Activated CD8-positive, alpha-beta T cell treated with anti-CD3 and anti-CD28 coated beads, Interleukin-2, amount 10 ng/mL, durations not matched to agents 7 days and 5 days (primary cell): Measurements from ENCODE around the gene SLC8A2. TPM values are rescaled to one million over a fixed set of nuclear protein-coding genes. Genes with fewer than 3 reads are reported as not detected.
A peak's percentile ranks its signal among the peaks of the same experiment; 100 is the strongest.

ENCODE experiments used
- ATAC-seq: fragments of 150-1000 bp; cut with Tn5 transposase; one replicate; pipeline ENCODE4 v1.10.0; 2021; ENCODE audit warnings: moderate library complexity
- CTCF ChIA-PET: fragments of 350-600 bp; sonication (Branson Sonifier 250); formaldehyde crosslinking; loops from one replicate; lab custom pipeline; 2021; ENCODE audit warnings: antibody characterized with exemption; lab: Charles Lee
- POLR2A ChIA-PET: fragments of 350-600 bp; sonication (Branson Sonifier 250); formaldehyde crosslinking; loops from one replicate; lab custom pipeline; 2021; ENCODE audit warnings: antibody characterized with exemption; lab: Charles Lee
- DNase-seq: peaks from one replicate; pipeline ENCODE4 v3.0.0-alpha.2; 2020
- H3K27ac Mint-ChIP-seq: one replicate; pipeline ENCODE4 v1.8.0; 2021; ENCODE audit warnings: mild to moderate bottlenecking, mixed read lengths
- H3K27me3 Mint-ChIP-seq: one replicate; pipeline ENCODE4 v1.8.0; 2021; ENCODE audit warnings: low read depth, mixed read lengths
- H3K36me3 Mint-ChIP-seq: one replicate; pipeline ENCODE4 v1.8.0; 2021; ENCODE audit warnings: low read depth, mixed read lengths
- H3K4me1 Mint-ChIP-seq: one replicate; pipeline ENCODE4 v1.8.0; 2021; ENCODE audit warnings: low read depth, mixed read lengths
- H3K4me3 Mint-ChIP-seq: one replicate; pipeline ENCODE4 v1.8.0; 2021; ENCODE audit warnings: mild to moderate bottlenecking, mixed read lengths
- H3K9me3 Mint-ChIP-seq: one replicate; pipeline ENCODE4 v1.8.0; 2022; ENCODE audit warnings: mixed read lengths; ENCODE audit not compliant: insufficient read depth
- total RNA-seq, 2 experiments: library from RNA; stranded (reverse); gene quantifications; one replicate each; pipeline ENCODE4 v1.2.3, GENCODE V29; 2021

SLC8A2 gene
- total RNA-seq, 2 experiments from 2014 or later = 0.05 to 0.44 TPM

DNA sequence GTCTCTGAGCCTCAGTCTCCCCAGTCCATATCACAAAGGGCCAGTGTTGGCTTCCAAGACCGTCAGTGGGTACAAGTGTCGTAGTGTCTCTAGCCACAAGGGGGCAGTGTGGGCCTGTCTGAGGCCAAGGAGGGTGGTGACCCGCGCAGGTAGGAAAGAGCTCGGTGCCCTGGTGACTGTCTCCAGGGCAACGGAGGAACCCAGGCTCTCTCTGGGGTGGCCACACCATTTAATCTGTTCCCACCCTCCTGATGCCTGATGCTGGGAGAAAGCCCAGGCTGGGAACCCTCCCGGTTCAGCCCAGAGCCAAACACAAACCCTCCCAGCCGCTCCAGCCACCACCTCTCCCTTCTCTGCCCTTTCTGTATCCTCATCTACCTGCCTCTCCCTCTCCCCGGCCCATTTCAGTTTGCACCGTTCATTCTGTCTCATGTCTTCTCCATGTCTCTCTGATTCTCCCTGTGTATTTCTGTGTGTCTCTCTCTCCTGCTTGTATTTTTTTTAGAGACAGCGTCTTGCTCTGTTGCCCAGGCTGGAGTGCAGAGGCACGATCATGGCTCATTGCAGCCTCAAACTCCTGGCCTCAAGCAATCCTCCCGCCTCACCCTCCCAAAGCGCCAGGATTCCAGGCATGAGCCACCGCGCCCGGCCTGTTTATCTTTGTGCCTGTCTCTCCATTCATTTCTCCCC lies 34.8 kb downstream of the SLC8A2 start:
- peaks cover 13% of the 10 kb centered on the region for H3K27me3 Mint-ChIP-seq
- H3K9me3 Mint-ChIP-seq = no peaks in the 10 kb centered on the region
- H3K27ac Mint-ChIP-seq = peak overlapping the region; percentile 27
- ChIA-PET POLR2A (interaction anchor here (0.6 to 2.6 kb wide), 3 partner anchors 9 to 271 kb away, joined by 3 to 14 read pairs (median 10); partner anchors contain the start of gene KPTN), CTCF (interaction anchor here (0.5 to 5.7 kb wide), 42 partner anchors 9 to 309 kb away, joined by 3 to 118 read pairs (median 4); partner anchors contain the start of genes BICRA, CCDC9, DHX34 and KPTN)
- peaks cover 53% of the 10 kb centered on the region for H3K4me1 Mint-ChIP-seq
- ATAC-seq (peak; percentile 88), DNase-seq (peak; percentile 90)
- H3K4me3 Mint-ChIP-seq = no peak overlapping the region
- H3K36me3 Mint-ChIP-seq = peaks cover 3% of the 10 kb centered on the region

DNA sequence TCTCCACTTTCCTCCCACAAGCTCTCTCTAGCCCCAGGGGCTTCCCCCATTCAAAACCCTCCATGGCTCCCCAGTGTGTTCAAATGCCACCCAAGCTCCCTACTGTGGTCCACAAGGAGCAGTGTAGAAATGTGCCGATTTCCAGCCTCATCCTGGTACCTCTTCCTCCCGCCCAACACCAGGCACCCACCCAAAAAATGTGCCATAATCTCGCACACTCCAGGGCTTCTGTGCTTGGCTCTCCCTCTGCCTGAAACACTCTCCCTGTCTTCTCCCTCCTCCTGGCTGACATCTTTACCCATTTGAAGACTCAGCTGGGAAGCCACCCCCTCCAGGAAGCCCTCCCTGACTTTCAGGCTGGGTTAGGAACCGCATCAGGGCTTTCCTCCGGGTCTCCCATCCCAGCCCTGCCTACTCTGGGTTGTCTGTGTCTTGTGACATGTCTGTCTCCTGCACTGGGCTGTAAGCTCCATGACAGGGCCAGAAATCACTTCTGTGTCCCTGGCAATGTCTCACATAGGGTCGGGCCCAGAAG lies 35.7 kb downstream of the SLC8A2 start:
- peaks cover 57% of the 10 kb centered on the region for H3K4me1 Mint-ChIP-seq
- CTCF ChIA-PET = interaction anchor here (0.8 to 5.7 kb wide), 24 partner anchors 8 to 309 kb away, joined by 3 to 118 read pairs (median 6); partner anchors contain the start of genes DHX34, KPTN, NAPA and NOP53
- peaks cover 14% of the 10 kb centered on the region for H3K27me3 Mint-ChIP-seq
- peak overlapping the region; percentile 23 for H3K27ac Mint-ChIP-seq
- H3K36me3 Mint-ChIP-seq = peaks cover 6% of the 10 kb centered on the region
- no peak overlapping the region for H3K4me3 Mint-ChIP-seq
- H3K9me3 Mint-ChIP-seq = no peaks in the 10 kb centered on the region
- DNase-seq = no peak
- no peak for ATAC-seq
- POLR2A ChIA-PET = interaction anchor here (0.6 to 2.6 kb wide), 3 partner anchors 48 to 271 kb away, joined by 3 to 14 read pairs (median 10); partner anchors contain the start of gene KPTN

- Mint-ChIP-seq H3K4me3 (peak overlapping the region; percentile 5), H3K9me3 (no peaks in the 10 kb centered on the region), H3K4me1 (peaks cover 62% of the 10 kb centered on the region), H3K27me3 (peaks cover 13% of the 10 kb centered on the region), H3K36me3 (peaks cover 6% of the 10 kb centered on the region), H3K27ac (peak overlapping the region; percentile 23)
- peak; percentile 59 for ATAC-seq
- POLR2A ChIA-PET = interaction anchor here (0.6 to 2.6 kb wide), 3 partner anchors 49 to 272 kb away, joined by 3 to 14 read pairs (median 10); partner anchors contain the start of gene KPTN
- CTCF ChIA-PET = interaction anchor here (0.8 to 5.7 kb wide), 13 partner anchors 11 to 310 kb away, joined by 3 to 118 read pairs (median 14); partner anchors contain the start of genes KPTN, NAPA and NOP53
- DNase-seq = peak; percentile 66
Measured at GRCh38 chr19:47435196-47435595, 36.5 kb downstream of the SLC8A2 start.

DNA sequence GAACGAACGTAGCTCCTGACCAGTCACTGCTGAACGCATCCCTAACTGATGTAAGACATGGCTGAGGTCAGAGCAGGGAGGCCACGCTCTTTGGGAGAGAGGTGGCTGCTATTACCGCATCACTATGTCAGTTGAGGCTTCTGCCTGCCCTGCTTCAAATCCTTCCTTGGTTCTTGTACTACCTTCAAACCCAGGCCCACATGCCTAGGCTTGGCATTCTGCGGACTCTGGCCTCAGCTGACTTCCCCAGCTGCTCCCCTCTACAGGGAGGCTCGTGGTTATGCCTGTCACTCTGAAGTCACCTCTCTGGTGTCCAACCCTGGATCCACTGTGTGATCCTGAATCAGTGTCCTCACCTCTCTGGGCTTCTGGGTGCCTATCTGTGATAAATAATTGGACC lies 37.6 kb downstream of the SLC8A2 start:
- Mint-ChIP-seq H3K4me1 (peaks cover 69% of the 10 kb centered on the region), H3K27me3 (peaks cover 12% of the 10 kb centered on the region), H3K27ac (no peak overlapping the region), H3K9me3 (no peaks in the 10 kb centered on the region), H3K4me3 (no peak overlapping the region), H3K36me3 (peaks cover 6% of the 10 kb centered on the region)
- CTCF ChIA-PET = interaction anchor here (0.9 to 5.7 kb wide), 9 partner anchors 50 to 832 kb away, joined by 3 to 118 read pairs (median 9); partner anchors contain the start of genes DHX34, KPTN and NAPA
- POLR2A ChIA-PET = no interaction called here
- DNase-seq = no peak
- no peak for ATAC-seq

- H3K36me3 Mint-ChIP-seq = peaks cover 6% of the 10 kb centered on the region
- ChIA-PET CTCF (interaction anchor here (1.0 to 3.6 kb wide), 17 partner anchors 13 to 833 kb away, joined by 3 to 18 read pairs (median 4); partner anchors contain the start of genes DHX34, EHD2, KPTN and NAPA), POLR2A (interaction anchor here (0.9 kb wide), 2 partner anchors 167 to 320 kb away, joined by 3 to 4 read pairs; partner anchors contain the start of gene ZC3H4)
- H3K4me3 Mint-ChIP-seq = no peak overlapping the region
- H3K27ac Mint-ChIP-seq = no peak overlapping the region
- H3K4me1 Mint-ChIP-seq = peaks cover 66% of the 10 kb centered on the region
- H3K9me3 Mint-ChIP-seq = no peaks in the 10 kb centered on the region
- peaks cover 8% of the 10 kb centered on the region for H3K27me3 Mint-ChIP-seq
- no peak for DNase-seq
- ATAC-seq = no peak
Measured at GRCh38 chr19:47433121-47433520, 38.6 kb downstream of the SLC8A2 start.

DNA sequence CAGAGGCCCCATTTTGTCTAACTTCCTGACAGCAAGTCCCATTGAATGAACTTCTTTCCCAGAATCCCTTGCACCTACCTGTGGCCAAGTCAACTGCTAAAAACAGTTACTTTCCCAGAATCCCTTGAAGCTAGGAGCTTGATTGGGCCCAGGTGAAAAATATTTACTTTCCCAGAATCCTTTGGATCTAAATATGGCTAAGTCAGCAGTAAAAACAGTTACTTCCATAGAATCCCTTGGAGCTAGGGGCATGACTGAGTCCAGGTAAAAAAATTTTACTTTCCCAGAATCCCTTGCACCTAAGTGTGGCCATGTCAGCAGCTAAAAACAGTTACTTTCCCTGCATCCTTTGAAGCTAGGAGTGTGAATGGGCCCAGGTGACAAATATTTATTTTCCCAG lies 39.2 kb downstream of the SLC8A2 start:
- H3K4me1 Mint-ChIP-seq = peaks cover 66% of the 10 kb centered on the region
- no peak for DNase-seq
- POLR2A ChIA-PET = interaction anchor here (0.9 kb wide), 2 partner anchors 168 to 319 kb away, joined by 3 to 4 read pairs; partner anchors contain the start of gene ZC3H4
- H3K27ac Mint-ChIP-seq = no peak overlapping the region
- H3K27me3 Mint-ChIP-seq = peaks cover 8% of the 10 kb centered on the region
- CTCF ChIA-PET = interaction anchor here (1.0 to 3.6 kb wide), 16 partner anchors 14 to 312 kb away, joined by 3 to 18 read pairs (median 4); partner anchors contain the start of genes DHX34, EHD2, KPTN and NAPA
- no peaks in the 10 kb centered on the region for H3K9me3 Mint-ChIP-seq
- H3K36me3 Mint-ChIP-seq = peaks cover 6% of the 10 kb centered on the region
- no peak for ATAC-seq
- H3K4me3 Mint-ChIP-seq = no peak overlapping the region

DNA sequence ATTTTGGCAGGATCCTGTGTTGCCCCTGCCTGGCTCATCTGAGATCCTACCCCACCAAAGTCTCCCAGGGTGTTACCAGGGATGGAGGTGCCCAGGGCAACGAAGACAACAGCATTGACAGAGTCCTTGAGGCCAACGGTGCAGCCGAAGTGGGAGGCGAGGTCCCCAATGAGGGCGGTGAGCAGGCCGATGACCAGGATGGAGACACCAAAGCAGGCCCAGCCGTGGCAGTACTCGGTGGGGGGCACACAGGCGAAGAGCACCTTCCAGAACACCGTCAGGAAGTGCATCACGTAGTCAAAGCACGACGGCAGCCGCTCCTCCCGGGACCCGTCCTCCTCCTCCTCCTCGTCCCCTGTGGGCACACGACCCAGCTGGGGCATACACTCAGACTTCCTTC lies 39.6 kb downstream of the SLC8A2 start:
- POLR2A ChIA-PET = interaction anchor here (0.9 kb wide), 1 partner anchor 168 kb away, joined by 4 read pairs; no protein-coding TSS in a partner anchor
- Mint-ChIP-seq H3K9me3 (no peaks in the 10 kb centered on the region), H3K4me3 (no peak overlapping the region), H3K27ac (no peak overlapping the region), H3K27me3 (peaks cover 8% of the 10 kb centered on the region), H3K4me1 (peaks cover 62% of the 10 kb centered on the region), H3K36me3 (peaks cover 6% of the 10 kb centered on the region)
- CTCF ChIA-PET = interaction anchor here (1.0 to 3.6 kb wide), 13 partner anchors 14 to 312 kb away, joined by 3 to 18 read pairs (median 4); partner anchors contain the start of genes EHD2 and NAPA
- DNase-seq = no peak
- no peak for ATAC-seq

DNA sequence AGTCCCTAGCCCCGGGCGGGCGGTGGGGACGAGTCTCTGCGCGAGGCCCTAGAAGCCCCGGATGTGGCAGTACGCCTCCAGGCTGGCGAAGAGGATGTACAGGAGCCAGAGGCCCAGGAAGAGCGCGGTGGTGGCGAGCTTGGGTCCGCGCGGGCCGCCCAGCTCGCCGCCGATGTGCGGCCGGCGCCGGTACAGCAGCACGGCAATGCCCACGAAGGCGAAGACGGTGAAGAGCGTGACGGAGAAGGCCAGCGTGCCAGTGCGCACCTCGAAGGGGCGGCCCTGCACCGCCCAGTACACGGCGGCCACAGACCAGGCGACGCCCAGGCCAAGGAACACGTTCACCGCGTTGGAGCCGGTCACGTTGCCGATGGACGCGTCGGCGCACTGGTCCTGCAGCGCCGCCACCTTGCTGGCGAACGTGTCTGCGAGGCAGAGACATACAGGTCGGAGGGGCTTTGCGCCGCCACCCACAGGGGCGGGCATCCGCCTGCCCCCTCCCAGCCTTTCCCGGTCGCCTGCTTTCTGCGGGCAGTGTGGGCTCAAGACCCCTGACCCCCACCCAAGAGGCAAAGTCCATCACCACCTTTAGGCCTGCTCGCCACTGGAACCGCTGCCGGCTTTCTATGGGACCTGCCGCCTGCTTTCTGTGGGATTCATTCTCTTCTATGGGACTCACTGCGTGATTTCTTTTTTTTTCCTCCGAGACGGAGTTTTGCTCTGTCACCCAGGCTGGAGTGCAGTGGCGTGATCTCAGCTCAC lies 41.5 kb downstream of the SLC8A2 start:
- CTCF ChIA-PET = interaction anchor here (0.6 to 2.9 kb wide), 3 partner anchors 9 to 269 kb away, joined by 3 to 38 read pairs (median 5); no protein-coding TSS in a partner anchor
- H3K4me1 Mint-ChIP-seq = peaks cover 47% of the 10 kb centered on the region
- H3K27ac Mint-ChIP-seq = peak overlapping the region; percentile 77
- peak overlapping the region; percentile 64 for H3K4me3 Mint-ChIP-seq
- H3K36me3 Mint-ChIP-seq = peaks cover 6% of the 10 kb centered on the region
- POLR2A ChIA-PET = interaction anchor here (0.6 to 1.1 kb wide), 2 partner anchors 53 to 115 kb away, joined by 3 to 4 read pairs; no protein-coding TSS in a partner anchor
- peaks cover 19% of the 10 kb centered on the region for H3K27me3 Mint-ChIP-seq
- ATAC-seq = peak; percentile 45
- peak; percentile 62 for DNase-seq
- no peaks in the 10 kb centered on the region for H3K9me3 Mint-ChIP-seq

DNA sequence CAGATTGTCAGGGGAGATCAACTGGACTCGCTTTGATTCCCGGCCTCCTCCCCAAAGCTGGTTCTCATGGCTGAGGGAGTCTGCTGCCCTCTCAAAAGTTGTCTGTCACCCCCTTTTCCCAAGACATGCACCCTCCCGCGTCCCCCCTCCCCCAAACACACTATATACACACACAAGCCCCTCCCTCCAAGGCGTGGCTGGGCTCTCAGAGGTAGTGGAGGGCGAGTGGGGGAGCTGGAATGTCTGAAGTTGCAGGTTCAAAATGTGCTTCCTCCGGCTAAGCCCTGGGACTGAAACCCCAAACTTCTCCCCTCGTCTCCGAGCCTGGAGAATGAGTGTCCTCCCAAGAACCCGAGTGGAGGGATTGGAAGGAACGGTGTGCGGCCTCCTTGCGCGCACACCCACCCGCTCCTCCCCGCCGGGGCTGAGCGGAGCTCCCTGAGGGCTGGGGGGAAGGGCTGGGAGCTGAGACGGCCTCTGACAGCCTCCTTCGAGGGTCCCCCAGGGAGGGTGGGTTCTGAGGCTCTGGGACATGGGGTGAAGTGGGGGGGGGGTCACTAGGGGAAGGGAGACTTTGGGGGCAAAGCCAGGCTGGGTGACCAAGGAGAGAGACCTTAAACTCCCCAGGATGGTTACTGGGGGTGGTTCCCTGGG lies 42.4 kb downstream of the SLC8A2 start:
- no peaks in the 10 kb centered on the region for H3K9me3 Mint-ChIP-seq
- POLR2A ChIA-PET = interaction anchor here (0.6 to 1.7 kb wide), 4 partner anchors 10 to 114 kb away, joined by 3 to 5 read pairs (median 4); partner anchors contain the start of genes MEIS3 and NAPA
- peaks cover 39% of the 10 kb centered on the region for H3K4me1 Mint-ChIP-seq
- DNase-seq (no peak), ATAC-seq (no peak)
- peaks cover 6% of the 10 kb centered on the region for H3K36me3 Mint-ChIP-seq
- CTCF ChIA-PET = interaction anchor here (0.6 to 3.5 kb wide), 16 partner anchors 7 to 284 kb away, joined by 3 to 38 read pairs (median 7); partner anchors contain the start of genes DHX34, EHD2, INAFM1 and KPTN
- H3K27me3 Mint-ChIP-seq = peaks cover 26% of the 10 kb centered on the region
- H3K4me3 Mint-ChIP-seq = peak overlapping the region; percentile 64
- no peak overlapping the region for H3K27ac Mint-ChIP-seq
